H4 (cell line): ENCODE results near the gene CTXND1. TPM values are rescaled to one million over a fixed set of nuclear protein-coding genes. Genes with fewer than 3 reads are reported as not detected.

ENCODE experiments used
- DNase-seq: peaks from one replicate; pipeline ENCODE4 v3.0.0-alpha.2; 2015; ENCODE audit warnings: low spot score
- total RNA-seq: library from RNA; depleted of rRNA; stranded (reverse); fragments of >200 nt; shearing (Covaris generic); gene quantifications from 2 replicates; pipeline ENCODE4 v1.2.3, GENCODE V29; 2014

Gene CTXND1
- total RNA-seq, 1 experiment from 2014 or later = 0.10 TPM

DNA sequence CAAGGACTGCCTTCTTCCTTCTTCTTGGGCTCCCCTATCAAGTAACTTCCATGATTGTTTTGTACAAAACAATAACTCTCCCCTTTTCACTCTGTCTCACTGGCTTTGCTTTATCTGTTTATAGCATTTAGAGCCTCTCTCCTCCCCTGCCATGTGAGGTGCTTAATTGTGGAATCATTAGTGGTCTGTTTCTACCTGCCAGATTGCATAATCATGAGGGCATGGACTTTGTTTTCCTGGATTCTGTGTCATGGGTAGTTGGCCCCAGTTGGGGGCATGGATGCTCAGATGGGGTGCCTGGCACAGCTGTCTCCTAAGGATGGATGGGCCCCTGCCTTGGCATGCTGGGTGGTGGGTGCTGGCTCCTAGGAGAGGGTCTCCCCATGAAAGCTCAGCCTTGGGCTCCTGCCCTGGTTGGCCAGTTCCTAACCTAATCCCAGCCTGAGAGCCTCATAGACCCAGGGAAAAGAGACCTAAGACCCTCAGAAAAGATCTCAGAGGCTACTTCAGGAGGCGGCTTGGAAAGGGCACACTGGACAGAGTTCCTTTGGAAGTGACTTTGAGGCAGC, 8.0 kb upstream of the CTXND1 start:
- DNase-seq = no peak

DNA sequence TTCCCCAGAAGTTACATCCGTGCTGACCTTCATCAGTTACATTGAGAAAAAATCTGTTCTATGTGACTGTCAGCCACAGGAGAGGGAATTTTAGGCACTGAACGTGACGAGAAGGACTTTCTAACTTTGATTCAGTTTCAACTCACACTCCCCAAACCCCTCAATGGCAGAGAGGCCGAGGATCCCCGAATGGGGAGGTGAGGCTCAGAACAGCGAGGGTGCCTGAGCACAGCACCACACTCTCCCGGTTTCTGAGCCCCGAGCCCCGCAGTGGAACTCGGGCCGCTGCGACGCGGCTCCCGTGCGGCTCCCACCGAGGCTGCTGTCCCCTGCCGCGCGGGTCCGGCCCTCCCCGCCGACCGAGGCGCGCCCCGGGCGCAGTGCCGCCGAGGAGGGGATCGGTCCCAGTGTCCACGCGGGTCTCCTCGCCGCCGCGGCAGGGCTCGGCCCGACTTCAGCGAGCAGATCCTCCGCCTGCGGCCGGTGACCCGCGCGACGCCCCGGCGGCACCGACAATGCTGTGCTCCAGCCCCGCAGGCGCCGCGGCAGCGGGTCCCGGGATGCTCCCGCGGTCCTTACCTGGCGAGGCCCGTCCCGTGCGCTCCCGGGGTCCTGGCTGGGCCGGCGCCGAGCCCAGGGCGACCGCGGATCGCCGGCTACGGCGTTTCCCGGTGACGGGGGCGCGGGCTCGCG, 439 bp downstream of the CTXND1 start:
- DNase-seq = no peak

DNA sequence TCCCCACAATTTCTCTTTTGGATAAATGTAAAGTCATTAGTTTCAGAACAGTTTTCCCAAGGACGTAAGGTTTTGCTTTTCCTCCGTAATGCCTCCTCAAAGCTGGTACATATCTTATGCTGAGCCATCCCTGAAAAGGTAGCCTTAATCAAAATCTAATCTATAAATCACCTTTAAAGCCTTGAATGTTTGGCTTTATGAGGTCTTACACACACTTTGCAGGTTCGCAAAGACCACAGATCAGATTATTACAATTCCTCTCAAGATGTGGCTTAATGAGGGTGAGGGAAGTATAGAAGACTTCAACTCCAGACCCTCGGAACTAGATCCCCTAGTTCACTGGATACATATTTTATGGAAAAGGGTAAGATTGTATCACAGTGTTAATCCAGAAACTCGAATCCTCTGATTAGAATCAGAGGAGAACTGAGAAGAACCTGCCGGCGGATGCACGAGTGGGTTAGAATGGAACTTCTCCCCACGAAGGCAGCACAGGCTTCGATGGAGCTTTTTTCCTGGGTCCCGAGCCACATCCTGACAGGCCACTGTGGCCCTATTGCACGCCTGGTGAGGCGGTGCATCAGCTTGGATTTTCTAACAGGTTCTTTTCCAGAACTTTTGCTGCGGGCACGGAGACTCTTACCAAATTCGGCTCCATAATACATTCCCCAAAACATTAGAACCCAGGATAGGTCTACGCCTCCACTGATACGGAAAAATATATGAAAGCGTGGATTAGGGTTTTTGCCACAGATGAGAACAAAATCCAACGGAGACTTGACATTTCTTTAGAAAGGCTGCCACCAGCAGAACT, 1.2 kb downstream of the CTXND1 start:
- no peak for DNase-seq

GRCh38 chr15:80249973-80250372, 2.0 kb downstream of the CTXND1 start:
- no peak for DNase-seq

DNA sequence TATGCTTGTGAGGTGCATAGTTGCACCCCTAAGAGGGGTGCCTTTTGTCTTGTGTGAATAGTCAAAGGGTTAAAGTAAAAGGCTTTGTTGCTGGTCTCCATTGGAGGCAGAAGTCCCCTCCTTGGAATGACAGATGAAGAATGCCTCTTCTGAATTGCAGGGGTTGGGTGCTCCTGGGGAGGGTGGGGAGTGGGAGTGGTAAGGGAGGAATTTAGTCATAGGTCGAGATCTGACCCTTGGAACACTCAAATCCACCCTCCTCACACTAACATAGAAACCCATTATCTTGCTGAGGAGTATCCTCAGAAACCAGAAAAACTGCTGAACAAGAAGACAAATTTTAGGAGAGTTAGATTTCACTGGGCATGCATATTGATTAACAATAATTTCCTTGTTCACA, 4.7 kb downstream of the CTXND1 start:
- no peak for DNase-seq

GRCh38 chr15:80246425-80246894, 5.6 kb downstream of the CTXND1 start:
- DNase-seq = no peak

GRCh38 chr15:80242802-80243201, 9.2 kb downstream of the CTXND1 start:
- no peak for DNase-seq

GRCh38 chr15:80242132-80242769, 9.8 kb downstream of the CTXND1 start:
- peak; percentile 32 for DNase-seq

DNA sequence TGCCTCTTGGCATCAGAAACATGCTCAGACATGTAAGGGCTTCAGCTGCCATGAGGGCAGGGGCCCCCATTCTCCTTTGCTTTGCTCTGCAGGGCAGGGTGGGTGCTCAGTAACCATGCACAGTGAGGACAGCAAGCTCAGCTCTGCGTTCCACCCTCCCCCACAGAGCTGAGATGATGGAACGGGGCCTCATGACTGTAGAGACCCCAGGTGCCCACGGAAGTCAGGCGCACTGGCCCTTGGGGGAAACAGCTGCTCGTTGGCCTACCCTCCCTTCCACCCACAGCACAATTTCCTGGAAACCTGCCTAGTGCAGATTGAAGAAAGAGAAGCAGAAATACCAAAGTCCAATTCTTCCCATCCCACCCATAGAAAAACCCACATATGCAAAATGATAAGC, 10.5 kb downstream of the CTXND1 start:
- no peak for DNase-seq

GRCh38 chr15:80240276-80240675, 11.7 kb downstream of the CTXND1 start:
- no peak for DNase-seq

DNA sequence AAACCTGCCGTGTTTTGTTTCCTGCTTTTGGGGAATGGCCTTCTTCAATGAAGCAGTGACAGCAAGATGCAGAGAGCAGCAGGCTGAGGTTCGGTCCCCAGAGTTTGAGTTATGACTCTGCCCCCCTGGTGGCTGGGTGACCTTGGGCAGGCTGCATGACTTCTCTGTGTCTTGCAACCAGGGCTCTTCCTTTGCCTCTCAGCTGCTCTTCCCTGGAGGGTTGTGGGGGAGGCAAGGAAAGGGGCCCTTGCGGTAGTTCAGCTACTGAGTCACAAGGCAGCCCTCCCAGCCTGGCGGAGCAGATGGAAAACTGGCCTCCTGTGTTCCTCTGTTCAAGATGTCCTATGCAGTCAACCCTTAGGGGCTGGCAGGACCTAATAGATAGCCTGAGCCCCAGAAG, 17.1 kb downstream of the CTXND1 start:
- no peak for DNase-seq

DNA sequence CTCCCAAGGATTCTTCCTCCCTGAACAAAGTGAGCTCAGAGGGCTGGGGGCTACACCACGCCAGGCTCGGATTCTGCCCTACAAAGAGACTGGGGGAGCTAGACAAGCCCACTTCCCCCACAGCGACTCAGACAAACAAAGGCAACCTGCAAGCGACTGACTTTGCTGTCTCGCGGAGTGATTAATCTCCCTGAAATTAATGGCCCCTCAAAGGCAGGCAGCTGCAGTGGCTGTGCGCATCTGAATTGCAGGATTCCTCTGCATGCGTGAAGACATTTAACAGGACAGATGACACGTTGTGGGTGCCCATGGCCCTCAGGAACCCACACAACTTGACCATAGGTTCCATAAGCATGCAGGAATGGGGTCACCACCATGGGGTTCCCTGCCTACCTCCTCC, 18.4 kb downstream of the CTXND1 start:
- no peak for DNase-seq

GRCh38 chr15:80231371-80231770, 20.6 kb downstream of the CTXND1 start:
- DNase-seq = no peak

DNA sequence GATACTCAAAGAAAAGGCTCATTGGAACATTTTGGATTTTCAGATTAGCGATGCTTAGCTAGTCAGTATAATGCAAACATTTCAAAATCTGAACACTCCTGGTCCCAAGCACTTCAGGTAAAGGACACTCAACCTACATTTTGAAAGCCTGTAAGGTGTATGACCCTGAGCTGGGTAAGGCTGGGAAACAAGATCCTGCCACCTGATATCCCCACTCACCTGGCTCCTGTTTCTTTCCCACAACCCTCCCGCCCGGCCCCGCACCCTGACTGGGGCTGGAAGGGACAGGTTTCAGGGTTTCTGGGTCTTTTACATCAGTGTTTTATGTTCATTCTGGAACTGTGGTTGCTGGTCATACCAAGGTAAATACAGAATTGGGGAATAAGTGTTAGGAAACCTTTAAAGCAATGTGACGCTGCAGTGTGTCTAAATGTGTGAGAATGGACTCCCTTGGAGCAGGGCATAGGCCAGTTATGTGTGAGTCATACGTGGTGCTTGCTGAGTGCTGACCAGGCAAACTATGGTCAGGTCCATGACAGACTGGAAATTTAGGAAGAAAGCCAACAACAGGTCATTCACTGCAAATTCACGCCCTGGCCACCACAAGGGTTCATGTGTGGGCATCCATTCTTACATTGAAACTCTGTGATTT, 22.9 kb downstream of the CTXND1 start:
- DNase-seq = peak; percentile 42

DNA sequence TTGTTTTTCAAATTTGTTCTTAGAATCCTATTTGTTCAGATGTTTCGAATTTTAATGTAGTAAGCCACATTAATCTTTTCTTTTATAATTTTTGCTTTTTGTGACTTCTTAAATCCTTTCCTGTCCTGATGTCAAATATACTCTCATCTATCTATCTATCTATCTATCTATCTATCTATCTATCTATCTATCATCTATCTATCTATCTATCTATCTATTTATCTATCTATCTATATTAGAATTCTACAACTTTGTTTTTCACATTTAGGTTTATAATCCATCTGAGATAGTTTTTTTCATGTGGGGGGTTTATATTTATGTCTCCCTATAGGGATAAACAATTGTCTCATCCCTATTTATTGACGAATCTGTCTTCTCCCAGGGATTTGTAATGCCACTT, 32.1 kb downstream of the CTXND1 start:
- DNase-seq = no peak

- no peak for DNase-seq
These were observed 34.6 kb downstream of the CTXND1 start for GRCh38 chr15:80217327-80217900.

DNA sequence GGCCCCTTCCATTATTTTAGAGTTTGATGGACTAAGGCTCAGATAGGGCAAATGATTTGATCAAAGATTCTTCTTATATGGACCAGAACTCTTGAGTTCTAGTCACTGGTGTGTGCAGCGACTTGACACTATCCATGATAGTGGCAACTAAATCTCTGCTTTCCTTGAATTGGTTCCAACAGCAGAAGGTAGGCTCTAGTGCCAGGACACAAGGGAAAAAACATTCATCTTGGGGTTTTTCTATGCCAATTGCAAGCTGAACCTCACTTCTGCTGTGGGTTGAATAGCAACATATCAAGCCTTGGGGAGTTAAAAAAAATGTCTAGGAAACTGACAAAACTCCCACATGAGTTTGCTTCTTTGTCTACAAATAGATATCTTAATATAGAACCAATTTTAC, 35.1 kb downstream of the CTXND1 start:
- no peak for DNase-seq

DNA sequence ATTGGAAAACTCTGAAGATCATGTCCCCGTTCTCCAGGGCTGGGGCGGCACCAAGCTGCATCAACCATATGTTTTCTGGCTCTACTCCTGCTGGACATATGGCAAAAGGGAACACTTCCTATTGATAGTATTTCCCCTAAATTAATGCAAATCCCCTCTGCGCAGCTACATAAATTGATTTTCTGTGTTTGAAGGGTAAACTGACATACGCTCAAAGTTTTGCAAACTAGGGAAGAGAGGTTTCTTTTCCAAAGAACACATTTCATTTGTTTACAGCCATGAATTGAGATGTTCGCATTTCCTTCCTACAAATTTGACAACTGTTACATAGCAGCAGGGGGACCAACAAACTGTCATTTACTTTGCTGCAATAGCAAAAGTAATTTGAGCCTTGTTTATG, 35.9 kb downstream of the CTXND1 start:
- no peak for DNase-seq

DNA sequence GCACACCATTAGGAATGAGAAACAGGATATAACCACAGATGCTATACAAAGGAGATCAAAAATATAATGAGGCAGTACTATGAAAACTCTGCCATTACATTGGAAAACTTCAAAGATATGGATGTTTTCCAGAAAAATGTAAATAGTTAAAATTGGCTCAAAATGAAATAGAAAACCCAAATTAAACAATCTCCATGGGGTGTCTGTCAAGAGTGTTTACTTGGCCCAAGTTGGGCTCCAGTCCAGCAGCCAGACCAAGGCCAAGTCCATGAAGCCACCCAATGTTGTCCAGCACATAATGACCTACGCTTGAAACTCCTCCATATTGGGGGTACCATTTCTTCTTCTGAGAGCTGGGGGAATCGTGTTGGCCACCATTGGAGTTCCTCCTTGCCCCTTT, 37.1 kb downstream of the CTXND1 start:
- DNase-seq = no peak

GRCh38 chr15:80211976-80212375, 40.0 kb downstream of the CTXND1 start:
- DNase-seq = no peak
